ENCODE measurements around the gene UNC13B.

DNA sequence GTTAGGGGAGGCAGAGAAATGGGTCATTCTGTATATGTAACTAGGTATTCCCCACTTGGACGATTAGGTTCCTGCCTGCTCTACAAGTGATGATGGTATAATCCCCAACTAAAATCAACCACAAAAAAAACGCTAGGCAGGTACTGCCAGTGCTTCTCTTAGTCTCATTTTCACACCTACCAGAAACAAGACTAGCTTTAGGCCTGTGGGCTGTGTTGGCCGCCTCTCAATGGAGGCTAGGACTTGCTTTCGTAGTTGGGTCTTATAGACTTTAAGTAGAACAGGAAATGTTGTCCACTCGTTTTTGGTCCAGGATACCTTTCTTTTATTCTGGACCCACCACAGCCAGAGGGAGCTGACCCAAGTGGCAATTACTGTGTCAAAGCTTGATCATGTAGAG lies 111.8 kb downstream of the UNC13B start:
- TF ChIP-seq, protein P1, sequence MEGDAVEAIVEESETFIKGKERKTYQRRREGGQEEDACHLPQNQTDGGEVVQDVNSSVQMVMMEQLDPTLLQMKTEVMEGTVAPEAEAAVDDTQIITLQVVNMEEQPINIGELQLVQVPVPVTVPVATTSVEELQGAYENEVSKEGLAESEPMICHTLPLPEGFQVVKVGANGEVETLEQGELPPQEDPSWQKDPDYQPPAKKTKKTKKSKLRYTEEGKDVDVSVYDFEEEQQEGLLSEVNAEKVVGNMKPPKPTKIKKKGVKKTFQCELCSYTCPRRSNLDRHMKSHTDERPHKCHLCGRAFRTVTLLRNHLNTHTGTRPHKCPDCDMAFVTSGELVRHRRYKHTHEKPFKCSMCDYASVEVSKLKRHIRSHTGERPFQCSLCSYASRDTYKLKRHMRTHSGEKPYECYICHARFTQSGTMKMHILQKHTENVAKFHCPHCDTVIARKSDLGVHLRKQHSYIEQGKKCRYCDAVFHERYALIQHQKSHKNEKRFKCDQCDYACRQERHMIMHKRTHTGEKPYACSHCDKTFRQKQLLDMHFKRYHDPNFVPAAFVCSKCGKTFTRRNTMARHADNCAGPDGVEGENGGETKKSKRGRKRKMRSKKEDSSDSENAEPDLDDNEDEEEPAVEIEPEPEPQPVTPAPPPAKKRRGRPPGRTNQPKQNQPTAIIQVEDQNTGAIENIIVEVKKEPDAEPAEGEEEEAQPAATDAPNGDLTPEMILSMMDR (IDR thresholded peaks at IDR 0.05): no peak
- TF ChIP-seq POLR2A (IDR thresholded peaks at IDR 0.05) (no peak), EP300 (IDR thresholded peaks at IDR 0.05) (no peak)
